HG03066 (cell line): Measurements from ENCODE around the gene ITGB6.

ENCODE experiments used
- ATAC-seq: cut with Tn5 transposase; IDR thresholded peaks from one replicate; pipeline ENCODE4 v1.9.1; 2021; ENCODE audit warnings: low read depth; ENCODE audit not compliant: unreplicated experiment

ITGB6 gene

DNA sequence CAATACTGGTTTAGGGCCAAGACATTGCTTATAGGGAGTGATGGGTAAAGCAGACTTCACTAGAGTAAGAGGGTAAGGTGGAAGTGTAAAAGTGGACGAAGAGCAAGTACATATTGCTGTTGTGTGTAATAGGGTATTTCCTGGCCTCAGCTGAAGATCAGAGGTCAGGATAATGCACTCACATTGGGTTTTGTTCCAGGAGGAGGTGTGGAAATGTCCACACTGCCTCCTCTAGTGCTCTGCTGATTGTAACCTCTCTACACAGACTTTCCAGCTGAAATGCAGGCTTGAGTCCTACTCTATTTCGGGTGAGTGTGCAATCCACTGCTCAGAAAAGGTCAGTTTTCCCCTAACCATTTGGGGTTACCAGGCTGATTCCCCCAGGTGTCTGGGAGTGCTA lies 96.0 kb downstream of the ITGB6 start:
- no peak for ATAC-seq

DNA sequence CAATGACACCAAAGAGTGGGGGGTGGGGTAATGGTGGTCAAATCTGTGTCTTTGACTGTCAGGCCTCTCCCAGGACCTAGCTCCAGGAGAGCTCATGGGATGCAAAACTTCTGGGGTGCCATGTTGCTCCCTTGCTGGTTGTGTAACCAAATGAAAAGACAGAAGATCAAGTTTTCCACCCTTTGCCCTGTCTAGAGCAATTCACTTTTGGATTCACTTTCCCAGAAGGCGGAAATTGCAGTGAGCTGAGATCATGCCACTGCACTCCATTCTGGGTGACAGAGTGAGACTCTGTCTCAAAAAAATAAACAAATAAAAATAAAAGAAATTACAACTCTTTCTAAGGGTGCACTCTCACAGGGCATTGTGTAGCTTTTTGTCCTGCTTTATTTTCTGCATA lies 102.7 kb downstream of the ITGB6 start:
- no peak for ATAC-seq

DNA sequence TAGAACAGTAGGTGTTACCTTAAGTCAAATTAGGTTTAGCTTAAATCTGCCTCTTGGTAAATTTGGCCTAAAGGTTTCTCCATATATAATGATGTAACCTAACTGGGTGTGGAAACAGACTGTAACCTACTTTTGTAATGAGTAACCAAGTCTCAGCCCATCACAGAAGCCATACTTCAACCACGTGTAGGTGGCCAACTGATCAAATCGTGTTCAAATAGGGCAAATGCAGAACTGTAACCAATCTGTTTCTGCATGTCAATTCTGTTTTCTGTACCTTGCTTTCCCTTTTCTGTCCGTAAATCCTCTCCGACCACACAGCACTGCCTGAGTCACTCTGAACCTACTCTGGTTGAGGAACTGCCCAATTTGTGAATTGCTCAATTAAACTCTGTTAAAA lies 103.7 kb downstream of the ITGB6 start:
- ATAC-seq = no peak

DNA sequence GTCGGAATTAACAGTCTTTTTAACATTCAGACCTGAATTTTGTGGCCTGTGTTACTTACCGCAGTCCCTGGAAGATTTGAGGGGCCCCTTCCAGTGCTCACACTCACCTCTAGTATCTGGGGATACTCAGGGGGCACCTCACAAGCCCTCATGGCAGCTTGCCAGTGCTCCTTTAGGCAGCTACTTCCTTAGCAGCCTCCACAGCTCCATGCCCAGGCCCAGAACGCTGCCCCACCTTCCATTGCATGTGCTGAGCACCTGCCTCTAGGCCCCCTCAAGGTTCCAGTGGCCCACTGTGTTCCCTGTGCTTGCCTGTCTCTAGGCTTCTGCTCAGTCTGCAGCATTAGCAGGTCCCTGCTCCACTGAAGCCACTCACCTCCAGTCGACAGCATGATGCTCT lies 107.6 kb downstream of the ITGB6 start:
- no peak for ATAC-seq

DNA sequence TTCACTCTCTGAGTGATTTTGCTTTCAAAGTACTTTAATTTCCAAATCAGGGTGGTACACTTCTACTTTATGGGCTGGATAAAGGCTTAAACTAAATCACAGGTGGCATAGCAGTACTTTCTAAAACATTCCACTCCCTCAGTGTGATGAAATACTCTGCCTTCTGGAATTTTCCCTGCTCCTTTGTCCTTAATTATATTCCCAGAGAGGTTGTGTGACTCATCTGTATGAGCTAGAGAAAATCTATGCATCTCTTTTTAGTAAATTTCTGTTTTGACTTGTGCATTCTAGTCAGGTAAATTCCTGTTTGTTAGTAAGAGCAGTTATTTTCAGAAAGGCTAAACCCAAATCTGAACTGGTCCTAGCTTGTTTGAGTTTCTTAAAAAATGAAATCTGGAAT lies 108.7 kb downstream of the ITGB6 start:
- ATAC-seq = no peak

DNA sequence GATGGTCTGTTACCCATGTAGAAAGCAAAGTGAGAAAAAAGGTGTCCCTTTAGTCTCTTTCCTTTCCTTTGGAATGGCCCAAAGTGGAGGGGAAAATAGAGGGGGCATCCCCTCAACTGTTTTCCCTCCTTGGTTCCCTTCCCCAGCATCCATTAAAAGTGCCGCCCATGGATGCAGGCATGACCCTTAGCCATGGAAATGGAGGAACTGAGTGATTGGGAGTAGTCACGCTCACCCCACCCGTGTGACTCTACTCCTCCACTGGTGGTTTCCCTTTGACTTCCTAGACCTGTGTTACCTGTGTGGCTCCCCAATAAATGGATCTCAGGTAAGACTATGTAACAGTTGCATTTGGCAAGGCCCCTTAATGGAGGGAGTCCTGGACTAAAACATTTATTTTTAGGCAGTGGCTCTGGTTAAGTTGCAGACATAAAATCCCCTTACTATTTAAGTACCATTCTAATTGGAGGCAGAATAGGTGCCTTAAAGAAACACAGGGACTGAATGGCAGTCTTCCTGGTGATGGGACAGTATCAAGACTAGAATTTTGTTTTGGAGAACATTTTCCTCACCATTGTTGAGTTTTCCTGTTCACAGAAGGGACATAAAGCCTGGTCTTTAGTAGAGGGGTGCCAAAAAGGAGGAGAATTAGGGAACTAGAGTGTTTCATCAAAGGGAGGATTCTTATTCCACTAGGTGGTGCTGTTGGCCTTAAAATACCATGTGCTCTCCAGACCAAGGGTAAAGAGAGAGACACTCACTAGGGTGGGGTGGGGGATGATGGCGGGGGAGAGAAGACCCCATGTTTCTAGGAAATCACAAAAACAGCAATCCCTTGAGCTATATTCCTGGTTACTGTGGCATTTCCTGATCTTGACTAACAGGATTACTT lies 112.0 kb downstream of the ITGB6 start:
- ATAC-seq = no peak

DNA sequence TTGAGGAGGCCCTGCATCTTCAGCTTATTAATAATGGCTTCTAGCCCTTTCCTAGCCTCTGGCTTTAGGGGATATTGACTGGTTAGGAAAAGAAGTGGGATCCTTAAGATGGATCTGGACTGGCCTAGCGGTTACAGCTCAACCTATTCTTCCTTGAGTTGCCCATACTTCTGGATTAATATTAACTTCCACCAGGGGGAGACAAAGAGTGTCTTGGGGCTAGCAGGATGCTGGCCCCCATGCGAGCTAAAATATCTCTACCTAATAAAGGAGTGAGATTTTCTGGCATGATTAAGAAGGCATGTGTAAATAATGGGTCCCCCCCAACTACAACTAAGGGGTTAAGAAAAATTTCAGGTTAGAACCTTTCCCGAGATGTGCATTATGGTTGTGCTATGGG lies 114.4 kb downstream of the ITGB6 start:
- ATAC-seq = no peak

DNA sequence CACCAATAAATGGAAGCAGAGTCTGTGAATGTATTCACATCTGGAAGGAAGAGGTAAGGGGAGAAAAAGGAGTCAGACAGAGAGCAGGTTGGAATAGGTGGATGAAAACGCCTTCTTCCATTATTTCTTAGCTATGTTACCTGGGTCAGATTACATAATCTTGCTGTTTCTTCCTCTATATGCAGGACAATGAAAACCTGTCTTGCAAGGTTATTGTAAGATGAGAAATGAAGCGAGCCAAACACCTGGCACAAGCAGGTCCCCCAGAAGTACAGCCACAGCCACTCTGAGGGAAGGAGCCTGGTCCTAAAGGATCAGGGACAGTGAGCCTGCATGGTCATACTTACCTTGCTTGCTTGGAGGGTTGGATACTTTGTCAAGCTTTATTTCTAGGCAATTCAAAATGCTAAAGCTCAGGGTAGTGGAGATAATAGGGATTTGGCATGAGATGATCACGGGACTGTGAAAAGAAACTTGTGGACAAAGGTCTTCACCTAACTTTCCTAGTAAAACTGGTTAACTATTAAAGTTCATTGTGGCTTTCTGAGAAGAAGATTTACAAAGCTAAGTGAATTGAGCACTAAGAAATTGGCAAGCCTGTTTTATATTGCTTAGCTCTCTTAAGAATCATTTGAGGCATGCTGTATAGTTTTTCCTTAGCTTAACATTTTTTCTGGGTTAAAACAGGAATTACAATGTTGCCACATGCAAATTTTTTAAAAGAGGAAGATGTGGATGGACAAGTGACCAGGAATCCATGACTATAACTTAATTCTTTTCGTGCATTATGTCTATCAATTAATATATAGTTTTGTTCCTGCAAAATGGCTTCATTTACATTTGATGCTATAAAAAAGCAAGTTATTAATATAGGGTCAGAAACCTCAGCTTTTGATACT lies 121.9 kb downstream of the ITGB6 start:
- no peak for ATAC-seq

DNA sequence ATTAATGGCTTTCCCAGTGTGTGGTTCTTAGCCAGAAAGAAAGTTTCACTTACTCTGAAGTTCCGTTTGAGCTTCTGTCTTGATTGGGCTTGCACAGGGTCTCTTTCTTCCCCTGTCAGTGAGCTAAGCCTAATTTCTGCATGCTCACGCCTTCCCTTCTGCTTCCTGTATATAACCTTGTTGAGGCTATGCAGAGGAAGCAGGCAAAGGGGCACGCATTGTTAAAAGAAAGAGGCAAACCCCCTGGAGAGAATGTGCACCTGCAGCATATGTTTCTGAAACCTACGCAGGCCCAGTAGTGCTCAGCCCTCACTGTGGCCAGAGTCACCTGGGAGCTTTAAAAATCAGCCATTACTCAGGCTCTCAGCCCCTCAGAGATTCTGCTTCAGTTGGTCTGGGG lies 123.2 kb downstream of the ITGB6 start:
- no peak for ATAC-seq

DNA sequence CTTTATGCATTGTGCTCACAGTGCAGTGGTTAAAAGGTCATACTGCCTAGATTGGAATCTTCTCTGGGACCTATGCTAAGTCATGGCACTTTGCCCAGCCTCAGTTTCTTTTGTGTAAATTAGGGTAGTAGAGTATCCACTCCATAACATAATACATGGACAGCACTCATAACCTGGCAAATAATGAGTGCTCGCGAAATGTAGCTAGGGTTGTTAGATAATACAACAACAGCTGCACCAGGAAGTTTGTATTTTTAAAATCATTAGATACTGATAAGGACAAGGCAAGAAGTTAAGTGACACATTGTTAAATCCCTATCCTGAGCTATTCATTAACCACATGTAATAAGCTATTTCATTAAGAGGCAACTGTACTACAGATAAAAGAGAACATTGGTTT lies 123.8 kb downstream of the ITGB6 start:
- no peak for ATAC-seq

DNA sequence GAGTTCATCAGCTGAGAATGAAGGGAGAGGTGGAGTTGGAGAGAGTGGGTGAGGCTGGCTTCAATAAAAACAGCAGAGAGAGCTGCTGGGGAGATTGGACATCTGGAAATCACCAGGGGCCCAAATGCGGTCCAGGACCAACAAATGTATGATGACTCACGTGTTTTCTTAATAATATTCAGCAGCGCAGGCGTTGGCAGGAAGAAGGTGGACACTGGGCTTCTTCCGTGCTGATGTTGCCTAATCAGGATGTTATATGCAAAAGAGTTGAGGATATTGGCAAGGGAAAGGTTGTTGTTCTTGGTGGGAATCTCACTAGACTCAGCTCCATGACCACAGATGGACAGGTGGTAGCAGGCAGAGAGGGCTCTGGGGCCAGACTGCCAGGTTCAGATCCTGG lies 124.9 kb downstream of the ITGB6 start:
- ATAC-seq = no peak

DNA sequence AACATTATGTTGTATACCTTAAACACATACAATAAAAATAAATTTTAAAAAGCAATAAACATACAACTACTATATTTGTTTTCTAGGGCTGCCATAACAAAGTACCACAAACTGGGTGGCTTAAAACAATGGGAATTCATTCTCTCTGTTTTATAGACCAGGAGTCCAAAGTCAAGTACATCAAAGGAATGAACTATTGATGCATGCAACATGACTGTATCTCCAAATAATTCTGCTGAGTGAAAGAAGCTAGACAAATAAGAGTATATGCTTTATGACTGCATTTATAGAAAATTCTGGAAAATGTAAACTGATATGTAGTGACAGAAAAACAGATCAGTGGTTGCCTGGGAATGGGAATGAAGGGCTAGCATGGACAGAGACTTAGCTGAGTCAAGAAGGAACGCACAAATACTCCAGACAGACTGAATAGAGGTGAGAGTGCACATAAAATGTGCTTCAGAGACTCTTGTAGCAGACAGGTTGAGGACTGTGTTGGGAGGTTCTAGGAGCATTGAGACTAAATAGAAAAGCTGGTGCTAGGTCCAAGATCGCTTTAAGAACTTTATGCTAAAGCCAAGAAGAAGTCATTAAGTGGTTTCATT lies 126.7 kb downstream of the ITGB6 start:
- no peak for ATAC-seq

DNA sequence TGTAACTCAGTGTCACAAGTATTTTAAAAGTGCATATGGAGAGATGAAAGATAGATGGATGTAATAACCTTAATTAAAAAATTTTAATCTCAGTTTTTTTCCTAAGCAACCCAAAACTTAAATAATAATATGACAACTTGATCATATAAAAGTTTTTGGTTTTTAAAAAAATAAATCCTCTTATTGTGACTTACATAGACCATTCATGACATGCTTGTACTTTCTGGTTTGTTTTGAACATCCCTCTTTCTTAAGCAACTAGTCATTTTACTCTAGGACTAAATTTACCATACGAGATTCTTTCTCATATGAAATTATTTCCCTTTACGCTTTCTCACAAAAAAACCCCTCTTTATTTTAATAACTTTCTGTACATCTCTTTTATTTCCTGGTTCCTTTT lies 131.2 kb downstream of the ITGB6 start:
- no peak for ATAC-seq

DNA sequence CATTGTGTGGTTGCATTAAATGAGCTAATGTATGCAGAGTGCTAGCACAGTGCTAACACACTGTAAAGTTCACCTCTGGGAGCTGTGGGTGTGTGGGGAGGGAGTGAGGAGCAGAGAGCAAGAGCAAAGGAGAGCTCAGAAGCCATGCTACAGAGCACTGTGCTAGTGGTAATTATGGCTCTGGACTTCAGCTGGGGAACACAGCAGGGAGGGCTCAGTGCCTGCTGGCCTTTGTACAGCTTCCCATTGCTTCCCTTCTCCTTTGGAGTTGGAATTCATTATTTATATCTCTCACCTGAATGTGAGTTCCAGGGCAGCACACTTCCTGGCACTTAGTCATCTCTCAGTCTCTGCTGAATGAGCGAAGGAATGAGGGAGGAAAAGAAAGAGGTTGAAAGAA lies 135.2 kb downstream of the ITGB6 start:
- no peak for ATAC-seq

DNA sequence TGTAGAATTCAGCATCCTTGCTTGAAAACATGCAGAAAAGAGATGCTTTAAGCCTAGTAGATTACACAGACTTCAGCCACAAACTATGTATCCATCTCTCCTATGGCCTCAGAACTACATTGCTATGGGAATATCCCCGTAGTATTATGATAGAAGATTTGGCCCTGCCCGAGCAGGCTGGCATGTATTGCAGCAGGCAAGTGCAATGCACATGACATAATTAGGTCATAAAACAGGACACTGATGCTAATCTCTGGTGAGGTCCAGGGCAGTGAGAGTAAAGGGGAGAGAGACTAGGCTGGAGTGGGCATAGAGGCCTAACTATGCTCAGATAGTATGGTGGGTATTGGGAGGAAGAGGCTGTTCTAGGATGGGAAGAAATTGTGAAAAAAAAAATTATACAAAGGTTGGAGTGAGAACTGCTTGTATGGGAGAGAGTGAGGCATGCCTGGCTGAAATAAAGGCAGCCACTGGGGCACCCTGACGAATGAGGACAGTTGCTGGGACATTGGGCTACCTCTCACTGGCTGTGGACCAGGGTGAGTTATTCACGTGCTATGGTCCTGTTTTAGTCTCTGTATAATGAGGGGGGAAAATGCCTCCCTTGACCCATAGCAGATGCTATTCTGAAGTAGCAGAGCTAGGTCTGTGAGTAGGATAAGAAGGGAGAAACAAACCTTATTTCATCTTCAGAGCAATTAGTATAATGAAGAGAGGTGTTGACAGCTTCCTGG lies 136.0 kb downstream of the ITGB6 start:
- ATAC-seq = no peak

DNA sequence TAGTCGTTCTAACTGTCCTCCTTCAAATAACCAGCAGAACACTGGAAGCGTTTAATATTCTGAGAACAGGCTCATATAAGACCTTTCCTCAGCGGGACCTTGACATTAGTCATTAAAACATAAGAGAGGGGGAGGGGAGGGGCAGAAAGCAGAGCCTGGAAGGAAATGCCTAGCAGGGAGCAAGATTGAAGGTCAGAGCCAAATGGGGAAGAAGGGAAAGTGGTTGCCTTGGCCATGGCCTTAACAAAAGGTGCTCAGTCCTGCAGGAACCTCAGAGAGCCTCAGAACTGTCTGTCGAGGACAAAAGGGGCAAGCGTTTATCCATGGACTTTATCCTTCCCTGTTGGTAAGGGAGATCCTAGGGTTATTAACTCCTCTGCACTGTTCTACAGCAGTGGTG lies 136.8 kb downstream of the ITGB6 start:
- no peak for ATAC-seq

DNA sequence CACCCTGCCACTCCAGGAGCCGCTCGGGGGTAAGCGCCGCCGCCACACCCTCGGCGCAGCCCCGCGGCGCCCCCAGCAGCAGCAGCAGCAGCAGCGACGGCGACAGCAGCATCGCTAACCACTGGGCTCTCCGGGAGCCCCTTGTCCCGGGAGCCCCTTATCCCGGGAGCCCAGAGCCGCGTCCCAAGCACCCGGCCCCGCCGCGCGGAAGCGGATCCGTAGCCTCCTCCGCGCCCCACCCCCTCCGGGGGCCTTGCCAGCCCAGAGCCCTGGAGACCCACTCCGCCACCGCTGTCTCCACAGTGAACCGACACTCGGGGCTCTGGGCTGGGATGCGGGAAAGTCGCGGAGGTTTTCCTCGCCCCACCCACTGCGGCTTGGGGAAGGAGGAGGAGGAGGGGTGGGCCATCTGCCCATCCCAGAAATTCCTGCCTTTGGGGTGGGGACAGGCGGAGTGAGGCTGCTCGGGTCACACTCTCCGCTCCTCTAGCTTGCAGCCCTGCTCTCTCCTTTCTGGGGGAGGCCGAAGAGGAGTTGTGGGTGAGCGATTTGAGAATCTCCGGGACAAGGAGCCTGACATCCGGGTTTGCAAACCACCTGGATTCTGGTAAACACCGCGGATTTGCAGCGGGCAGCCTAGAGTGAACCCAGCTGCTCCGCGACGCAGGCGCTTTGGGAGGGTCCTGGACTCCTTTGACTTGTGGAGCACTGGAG lies 137.6 kb downstream of the ITGB6 start, which contains the start of gene PLA2R1:
Gene PLA2R1 (minus strand): TSS at position 324 of the 714 bp plus-strand sequence. CDS start 212 bp downstream, at position 112.
- ATAC-seq = no peak

DNA sequence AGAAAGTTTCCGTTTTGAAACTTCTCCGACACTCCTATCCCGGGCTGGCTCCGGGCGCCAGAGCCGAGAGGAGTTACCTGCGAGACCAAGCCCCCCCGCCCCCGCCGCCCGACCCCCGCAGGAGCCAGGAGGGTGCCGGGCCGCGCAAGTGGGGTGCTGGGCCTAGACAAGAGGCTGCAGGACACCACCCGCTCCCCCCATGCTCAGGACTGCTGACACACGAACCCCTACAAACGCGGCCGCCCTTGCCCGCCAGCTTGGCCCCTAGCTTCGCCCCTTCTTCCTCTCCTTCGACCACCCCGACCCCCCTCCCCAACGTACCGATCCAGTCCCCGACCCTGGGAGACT lies 138.2 kb downstream of the ITGB6 start:
- ATAC-seq = no peak

DNA sequence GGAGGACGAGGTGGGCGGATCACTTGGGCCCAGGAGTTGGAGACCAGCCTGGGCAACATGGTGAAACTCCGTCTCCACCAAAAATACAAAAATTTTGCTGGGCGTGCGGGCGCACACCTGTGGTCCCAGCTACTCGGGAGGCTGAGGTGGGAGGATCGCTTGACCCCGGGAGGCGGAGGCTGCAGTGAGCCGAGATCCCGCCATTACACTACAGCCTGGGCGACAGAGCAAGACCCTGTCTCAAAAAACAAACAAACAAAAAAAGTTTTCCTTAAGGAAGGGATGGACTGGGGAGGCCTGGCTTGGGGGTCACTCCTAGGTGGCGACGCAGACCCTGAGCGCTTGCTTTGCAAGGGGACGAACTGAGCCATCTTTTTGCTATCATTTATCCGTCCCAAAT lies 138.5 kb downstream of the ITGB6 start:
- no peak for ATAC-seq

DNA sequence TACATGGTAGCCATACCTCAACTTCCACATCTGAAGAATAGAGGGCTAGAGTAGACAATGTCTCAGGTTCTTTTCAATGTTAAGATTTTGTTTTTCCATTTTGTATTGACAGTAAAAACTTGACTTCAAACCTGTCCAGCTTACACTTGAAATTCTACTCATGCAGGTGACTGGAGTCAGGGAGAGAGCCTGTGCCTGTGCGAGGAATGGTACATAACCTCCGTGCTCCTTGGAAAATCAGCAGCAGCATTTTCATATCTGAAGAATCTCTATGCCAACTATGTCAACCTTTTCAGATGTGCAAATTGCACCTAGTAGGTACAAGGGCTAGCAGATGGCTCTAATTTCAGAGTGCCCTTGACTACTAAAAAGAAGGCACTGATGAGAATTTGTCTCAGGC lies 139.8 kb downstream of the ITGB6 start:
- no peak for ATAC-seq
